MM.1S (cell line): ENCODE measurements around the gene DUS3L.

Source experiments
- CTCF ChIP-seq: fragments of 300-600 bp; sonication (generic); IDR thresholded peaks from 2 replicates; pipeline ENCODE4 v1.5.1; 2016; ENCODE audit warnings: antibody characterized with exemption, low read length, mixed read lengths
- EZH2 ChIP-seq: fragments of 300-600 bp; sonication (generic); optimal IDR thresholded peaks from 2 replicates; pipeline ENCODE3; 2017; ENCODE audit warnings: low read depth, mild to moderate bottlenecking, antibody characterized with exemption, low read length, mixed read lengths

- TF ChIP-seq CTCF: no peak
- no peak for TF ChIP-seq EZH2
Observed at GRCh38 chr19:5772416-5772815, 18.5 kb downstream of the DUS3L start.
